Measurements from ENCODE around the gene CFAP206.

GRCh38 chr6:87373377-87373776 is 34.4 kb upstream of the CFAP206 start:
- TF ChIP-seq, protein P1, sequence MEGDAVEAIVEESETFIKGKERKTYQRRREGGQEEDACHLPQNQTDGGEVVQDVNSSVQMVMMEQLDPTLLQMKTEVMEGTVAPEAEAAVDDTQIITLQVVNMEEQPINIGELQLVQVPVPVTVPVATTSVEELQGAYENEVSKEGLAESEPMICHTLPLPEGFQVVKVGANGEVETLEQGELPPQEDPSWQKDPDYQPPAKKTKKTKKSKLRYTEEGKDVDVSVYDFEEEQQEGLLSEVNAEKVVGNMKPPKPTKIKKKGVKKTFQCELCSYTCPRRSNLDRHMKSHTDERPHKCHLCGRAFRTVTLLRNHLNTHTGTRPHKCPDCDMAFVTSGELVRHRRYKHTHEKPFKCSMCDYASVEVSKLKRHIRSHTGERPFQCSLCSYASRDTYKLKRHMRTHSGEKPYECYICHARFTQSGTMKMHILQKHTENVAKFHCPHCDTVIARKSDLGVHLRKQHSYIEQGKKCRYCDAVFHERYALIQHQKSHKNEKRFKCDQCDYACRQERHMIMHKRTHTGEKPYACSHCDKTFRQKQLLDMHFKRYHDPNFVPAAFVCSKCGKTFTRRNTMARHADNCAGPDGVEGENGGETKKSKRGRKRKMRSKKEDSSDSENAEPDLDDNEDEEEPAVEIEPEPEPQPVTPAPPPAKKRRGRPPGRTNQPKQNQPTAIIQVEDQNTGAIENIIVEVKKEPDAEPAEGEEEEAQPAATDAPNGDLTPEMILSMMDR (IDR thresholded peaks at IDR 0.05) = no peak
- no peak for TF ChIP-seq POLR2A (IDR thresholded peaks at IDR 0.05)

Data from right lobe of liver (tissue), 4 donors.